Measurements from ENCODE around the gene GNAO1.

DNA sequence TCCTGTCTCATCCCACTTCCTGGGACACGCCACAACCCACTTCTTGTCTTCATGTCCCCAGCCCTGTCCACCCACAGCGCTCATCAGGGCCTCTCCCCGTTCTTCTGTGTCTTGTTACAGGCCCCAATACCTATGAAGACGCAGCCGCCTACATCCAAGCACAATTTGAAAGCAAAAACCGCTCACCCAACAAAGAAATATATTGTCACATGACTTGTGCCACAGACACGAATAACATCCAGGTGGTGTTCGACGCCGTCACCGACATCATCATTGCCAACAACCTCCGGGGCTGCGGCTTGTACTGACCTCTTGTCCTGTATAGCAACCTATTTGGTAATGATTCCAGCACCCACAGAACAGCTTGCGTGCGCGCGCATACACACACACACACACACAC lies 163.5 kb downstream of the GNAO1 start:
- TF ChIP-seq CTCF (IDR thresholded peaks at IDR 0.05): no peak
- no peak for TF ChIP-seq POLR2A (IDR thresholded peaks at IDR 0.05)
